ENCODE data around the gene MAPK1. TPM values are rescaled to one million over a fixed set of nuclear protein-coding genes. Genes with fewer than 3 reads are reported as not detected.
A peak's percentile ranks its signal among the peaks of the same experiment; 100 is the strongest.

Gene MAPK1
- total and polyA plus RNA-seq, 9 of the 15 experiments (the other 6 are each of a cell fraction or from before 2014, with no cell fraction given) = 46.3 to 575 (median 283) TPM

- TF ChIP-seq ZNF511 (CRISPR knock-in tag; IDR thresholded peaks at IDR 0.05) (peak; percentile 15; the same call in 1 of the 2 replicates), EGR1 (conservative IDR thresholded peaks at IDR 0.05) (no peak), FOXA3 (CRISPR knock-in tag; conservative IDR thresholded peaks at IDR 0.05 in 1 of 2, IDR thresholded peaks at IDR 0.05 in 1 of 2) (peak in 1 of 2 experiments; percentile 73; a peak in 1 of 4 replicates), JUNB (CRISPR knock-in tag; conservative IDR thresholded peaks at IDR 0.05) (0 out of 2 replicates have a peak, but pooled peaks have one; percentile 31), HSF4 (CRISPR knock-in tag; IDR thresholded peaks at IDR 0.05; ENCODE audit: borderline replicate concordance) (no peak), TBL1XR1 (IDR thresholded peaks at IDR 0.05; ENCODE audit: low read length in 2 of 2) (no peak), ATF7 (IDR thresholded peaks at IDR 0.05) (no peak), EP400 (IDR thresholded peaks at IDR 0.05) (no peak), ELF4 (CRISPR knock-in tag; IDR thresholded peaks at IDR 0.05) (0 out of 2 replicates have a peak, but pooled peaks have one; percentile 37), STAT6 (CRISPR knock-in tag; IDR thresholded peaks at IDR 0.05) (no peak), ZNF707 (CRISPR knock-in tag; conservative IDR thresholded peaks at IDR 0.05) (0 out of 2 replicates have a peak, but pooled peaks have one; percentile 39), THRB (CRISPR knock-in tag; conservative IDR thresholded peaks at IDR 0.05) (0 out of 2 replicates have a peak, but pooled peaks have one; percentile 4), SRF (CRISPR knock-in tag; IDR thresholded peaks at IDR 0.05) (peak in 1 of 2 experiments; percentile 45; a peak in 1 of 4 replicates), ZNF124 (CRISPR knock-in tag; IDR thresholded peaks at IDR 0.05) (no peak), ZC3H4 (CRISPR knock-in tag; IDR thresholded peaks at IDR 0.05; ENCODE audit: borderline replicate concordance) (peak; percentile 33; the same call in 1 of the 2 replicates), RHOXF2B (CRISPR knock-in tag; conservative IDR thresholded peaks at IDR 0.05) (no peak), ZNF184 (CRISPR knock-in tag; IDR thresholded peaks at IDR 0.05) (0 out of 2 replicates have a peak, but pooled peaks have one; percentile 13), ZNF212 (CRISPR knock-in tag; IDR thresholded peaks at IDR 0.05) (no peak)
These were observed 49.0 kb upstream of the MAPK1 start (continued) for GRCh38 chr22:21916309-21916918.
